ENCODE measurements around the gene DEFB112.

Gene DEFB112

DNA sequence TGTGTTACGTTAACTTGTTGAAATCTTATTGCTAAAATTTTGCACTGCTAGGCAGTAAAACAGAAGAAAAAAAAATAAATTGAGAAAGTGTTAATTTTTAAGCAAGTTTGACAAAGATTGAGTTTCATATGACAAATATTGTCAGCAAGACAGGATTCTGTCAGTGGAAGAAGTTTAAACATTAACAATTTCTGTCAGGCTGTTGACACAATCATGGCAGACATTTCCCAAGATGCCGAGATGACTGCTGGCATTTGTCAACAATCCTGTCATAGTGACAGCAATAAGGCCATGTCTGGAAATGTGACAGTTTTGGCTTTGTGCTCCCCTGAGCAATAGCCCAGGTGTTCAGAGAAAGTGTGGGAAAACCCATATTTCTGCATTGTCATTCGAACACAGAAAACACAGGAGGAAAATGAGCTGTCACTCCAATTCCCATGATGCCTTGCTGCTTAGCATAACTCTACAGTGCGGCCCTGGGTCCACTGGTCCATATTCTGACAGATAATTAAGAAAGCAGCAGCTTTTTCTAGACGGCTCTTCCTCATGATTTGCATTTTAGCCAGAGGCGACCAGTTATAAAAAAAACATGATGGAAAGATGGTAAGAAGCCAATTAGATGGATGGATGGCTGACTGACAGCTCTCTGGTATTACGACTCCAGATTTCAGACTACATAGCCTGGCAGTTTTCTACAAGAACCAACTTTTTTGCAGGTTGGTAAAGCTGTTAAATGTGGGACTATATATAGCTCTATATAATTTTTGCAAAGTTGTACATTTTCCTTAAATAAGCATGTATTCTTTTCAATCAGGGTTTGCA, 43.6 kb upstream of the DEFB112 start:
- DNase-seq (ENCODE audit: low read depth) = no peak
- TF ChIP-seq, protein P1, sequence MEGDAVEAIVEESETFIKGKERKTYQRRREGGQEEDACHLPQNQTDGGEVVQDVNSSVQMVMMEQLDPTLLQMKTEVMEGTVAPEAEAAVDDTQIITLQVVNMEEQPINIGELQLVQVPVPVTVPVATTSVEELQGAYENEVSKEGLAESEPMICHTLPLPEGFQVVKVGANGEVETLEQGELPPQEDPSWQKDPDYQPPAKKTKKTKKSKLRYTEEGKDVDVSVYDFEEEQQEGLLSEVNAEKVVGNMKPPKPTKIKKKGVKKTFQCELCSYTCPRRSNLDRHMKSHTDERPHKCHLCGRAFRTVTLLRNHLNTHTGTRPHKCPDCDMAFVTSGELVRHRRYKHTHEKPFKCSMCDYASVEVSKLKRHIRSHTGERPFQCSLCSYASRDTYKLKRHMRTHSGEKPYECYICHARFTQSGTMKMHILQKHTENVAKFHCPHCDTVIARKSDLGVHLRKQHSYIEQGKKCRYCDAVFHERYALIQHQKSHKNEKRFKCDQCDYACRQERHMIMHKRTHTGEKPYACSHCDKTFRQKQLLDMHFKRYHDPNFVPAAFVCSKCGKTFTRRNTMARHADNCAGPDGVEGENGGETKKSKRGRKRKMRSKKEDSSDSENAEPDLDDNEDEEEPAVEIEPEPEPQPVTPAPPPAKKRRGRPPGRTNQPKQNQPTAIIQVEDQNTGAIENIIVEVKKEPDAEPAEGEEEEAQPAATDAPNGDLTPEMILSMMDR (IDR thresholded peaks at IDR 0.05; ENCODE audit: low read depth, low read length) = no peak
- TF ChIP-seq MYC (IDR thresholded peaks at IDR 0.05; ENCODE audit: low read depth, low read length) (no peak), POLR2A (IDR thresholded peaks at IDR 0.05; ENCODE audit: extremely low read depth, insufficient read length) (no peak)
- TF ChIP-seq, protein P2, sequence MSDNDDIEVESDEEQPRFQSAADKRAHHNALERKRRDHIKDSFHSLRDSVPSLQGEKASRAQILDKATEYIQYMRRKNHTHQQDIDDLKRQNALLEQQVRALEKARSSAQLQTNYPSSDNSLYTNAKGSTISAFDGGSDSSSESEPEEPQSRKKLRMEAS (IDR thresholded peaks at IDR 0.05; ENCODE audit: low read depth, low read length) = no peak
- no peak overlapping the region for H3K4me3 ChIP-seq (ENCODE audit: low read depth, low read length)

DNA sequence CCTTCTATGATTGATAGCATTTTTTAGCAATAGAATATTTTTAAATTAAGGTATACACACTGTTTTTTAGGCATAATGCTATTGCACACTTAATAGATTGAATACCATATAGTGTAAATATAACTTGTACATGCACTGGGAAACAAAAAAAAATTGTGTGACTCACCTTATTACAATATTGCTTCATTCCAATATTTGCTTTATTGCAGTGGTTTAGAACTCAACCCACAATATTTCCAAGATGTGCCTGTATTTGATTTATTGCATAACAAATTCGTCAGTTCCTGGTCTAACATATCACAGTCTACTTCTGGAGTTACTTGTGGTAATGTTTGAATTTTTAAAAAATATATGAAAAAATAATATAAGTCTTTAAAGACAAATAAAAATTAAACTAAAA, 41.9 kb upstream of the DEFB112 start:
- TF ChIP-seq POLR2A (IDR thresholded peaks at IDR 0.05; ENCODE audit: extremely low read depth, insufficient read length) = no peak
- TF ChIP-seq, protein P2 (IDR thresholded peaks at IDR 0.05; ENCODE audit: low read depth, low read length) = no peak
- TF ChIP-seq, protein P1 (IDR thresholded peaks at IDR 0.05; ENCODE audit: low read depth, low read length) = no peak
- no peak for TF ChIP-seq MYC (IDR thresholded peaks at IDR 0.05; ENCODE audit: low read depth, low read length)
- no peak overlapping the region for H3K4me3 ChIP-seq (ENCODE audit: low read depth, low read length)
- no peak for DNase-seq (ENCODE audit: low read depth)

DNA sequence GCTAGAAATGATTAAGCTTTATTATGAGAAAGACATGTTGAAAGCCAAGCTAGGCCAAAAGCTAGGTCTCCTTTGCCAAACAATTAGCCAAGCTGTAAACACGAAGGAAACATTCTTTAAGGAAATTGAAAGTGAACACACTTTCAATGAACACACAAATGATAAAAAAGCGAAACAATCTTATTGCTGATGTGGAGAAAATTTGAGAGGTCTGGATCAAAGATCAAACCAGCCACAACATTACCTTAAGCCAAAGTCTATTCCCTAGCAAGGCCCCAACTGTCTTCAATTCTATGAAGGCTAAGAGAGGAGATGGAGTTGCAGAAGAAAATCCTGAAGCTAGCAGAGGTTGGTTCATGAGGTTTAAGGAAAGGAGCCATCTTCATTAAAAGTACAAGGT, 40.2 kb upstream of the DEFB112 start:
- H3K4me3 ChIP-seq (ENCODE audit: low read depth, low read length) = no peak overlapping the region
- no peak for DNase-seq (ENCODE audit: low read depth)
- TF ChIP-seq, protein P2 (IDR thresholded peaks at IDR 0.05; ENCODE audit: low read depth, low read length) = no peak
- no peak for TF ChIP-seq MYC (IDR thresholded peaks at IDR 0.05; ENCODE audit: low read depth, low read length)
- TF ChIP-seq, protein P1 (IDR thresholded peaks at IDR 0.05; ENCODE audit: low read depth, low read length) = no peak
- TF ChIP-seq POLR2A (IDR thresholded peaks at IDR 0.05; ENCODE audit: extremely low read depth, insufficient read length) = no peak

DNA sequence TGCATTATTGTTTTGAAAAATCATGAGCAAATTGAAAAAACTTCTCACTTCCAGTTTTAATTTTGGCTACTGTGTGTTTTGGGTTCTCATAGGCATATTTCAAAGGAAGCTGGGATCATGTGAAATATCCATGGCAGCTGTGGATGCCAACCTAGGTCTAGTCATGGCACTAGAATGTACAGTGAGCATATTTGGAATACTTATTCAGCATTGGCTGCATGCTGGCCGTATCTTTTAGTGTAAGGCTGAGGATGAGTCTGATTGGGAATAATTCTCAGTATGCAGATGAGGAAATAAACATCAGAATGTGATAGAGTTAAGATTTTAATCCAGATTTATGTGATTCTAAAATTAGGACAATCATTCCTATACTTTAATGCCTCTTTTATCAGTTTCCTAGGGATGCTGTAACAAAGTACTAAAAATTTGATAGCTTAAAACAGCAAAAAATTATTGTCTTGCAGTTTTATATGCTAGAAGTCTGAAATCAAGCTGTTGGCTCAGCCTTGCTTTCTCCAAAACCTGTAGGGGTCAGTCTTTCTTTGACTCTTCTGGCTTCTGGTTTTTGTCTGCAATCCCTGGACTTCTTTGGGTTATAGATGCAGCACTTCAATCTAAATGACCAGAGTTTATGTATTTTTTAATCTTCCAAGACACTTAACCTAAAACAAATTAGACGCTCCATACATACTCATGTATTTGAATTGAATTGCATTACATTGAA, 37.7 kb upstream of the DEFB112 start:
- TF ChIP-seq MYC (IDR thresholded peaks at IDR 0.05; ENCODE audit: low read depth, low read length) (no peak), POLR2A (IDR thresholded peaks at IDR 0.05; ENCODE audit: extremely low read depth, insufficient read length) (no peak)
- TF ChIP-seq, protein P2 (IDR thresholded peaks at IDR 0.05; ENCODE audit: low read depth, low read length) = no peak
- TF ChIP-seq, protein P1 (IDR thresholded peaks at IDR 0.05; ENCODE audit: low read depth, low read length) = no peak
- H3K4me3 ChIP-seq (ENCODE audit: low read depth, low read length) = no peak overlapping the region

DNA sequence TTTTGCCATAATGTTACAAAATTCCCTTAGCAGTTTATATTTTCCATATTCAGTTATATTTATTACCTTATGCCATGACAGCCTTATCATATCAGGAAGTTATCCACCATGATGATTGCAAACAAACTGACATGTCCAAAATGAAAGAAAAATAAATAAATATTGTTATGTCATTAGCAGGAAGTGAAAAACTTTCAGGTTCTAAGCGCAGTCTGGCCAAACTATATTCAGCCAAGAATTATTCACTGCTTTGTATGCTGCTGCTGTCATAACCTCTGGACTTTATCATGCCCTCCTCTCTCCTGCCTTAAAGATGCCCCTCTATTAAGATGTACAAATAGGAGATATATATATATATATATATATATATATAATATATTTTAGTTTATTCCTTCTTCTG, 27.7 kb upstream of the DEFB112 start:
- no peak for DNase-seq (ENCODE audit: low read depth)
- H3K4me3 ChIP-seq (ENCODE audit: low read depth, low read length) = no peak overlapping the region
- TF ChIP-seq POLR2A (IDR thresholded peaks at IDR 0.05; ENCODE audit: extremely low read depth, insufficient read length) = no peak
- no peak for TF ChIP-seq MYC (IDR thresholded peaks at IDR 0.05; ENCODE audit: low read depth, low read length)
- TF ChIP-seq, protein P2 (IDR thresholded peaks at IDR 0.05; ENCODE audit: low read depth, low read length) = no peak
- TF ChIP-seq, protein P1 (IDR thresholded peaks at IDR 0.05; ENCODE audit: low read depth, low read length) = no peak

More for the DNA sequence above, 37.7 kb upstream of the DEFB112 start:
- DNase-seq (ENCODE audit: low read depth) = no peak
